Fibroblast of upper back skin (primary cell): ENCODE data around the gene AGAP1.

Source experiments
- DNase-seq: peaks from one replicate; pipeline ENCODE4 v3.0.0-alpha.2; 2013

AGAP1 gene

GRCh38 chr2:235827585-235827992 is 333.7 kb downstream of the AGAP1 start:
- DNase-seq, result peak; percentile 52

- DNase-seq, result no peak
Observed at GRCh38 chr2:235829726-235830125, 335.9 kb downstream of the AGAP1 start.

- no peak for DNase-seq
Observed at GRCh38 chr2:235831755-235832154, 337.9 kb downstream of the AGAP1 start.

GRCh38 chr2:235832941-235833340 is 339.1 kb downstream of the AGAP1 start:
- DNase-seq, result no peak

- DNase-seq, result no peak
Observed at GRCh38 chr2:235833971-235834620, 340.3 kb downstream of the AGAP1 start.

GRCh38 chr2:235834781-235835180 is 340.9 kb downstream of the AGAP1 start:
- no peak for DNase-seq

- DNase-seq, result no peak
Observed at GRCh38 chr2:235835810-235836209, 342.0 kb downstream of the AGAP1 start.

GRCh38 chr2:235836491-235836911 is 342.7 kb downstream of the AGAP1 start:
- DNase-seq, result no peak

GRCh38 chr2:235839226-235839625 is 345.4 kb downstream of the AGAP1 start:
- DNase-seq, result no peak

- DNase-seq, result no peak
Observed at GRCh38 chr2:235839974-235840373, 346.1 kb downstream of the AGAP1 start.

- no peak for DNase-seq
Observed at GRCh38 chr2:235841863-235842262, 348.0 kb downstream of the AGAP1 start.

- DNase-seq, result no peak
Observed at GRCh38 chr2:235842941-235843340, 349.1 kb downstream of the AGAP1 start.

GRCh38 chr2:235843591-235844395 is 349.9 kb downstream of the AGAP1 start:
- DNase-seq, result no peak

- DNase-seq, result no peak
Observed at GRCh38 chr2:235844561-235844960, 350.7 kb downstream of the AGAP1 start.

- no peak for DNase-seq
Observed at GRCh38 chr2:235845245-235845644, 351.4 kb downstream of the AGAP1 start.

GRCh38 chr2:235847576-235847975 is 353.7 kb downstream of the AGAP1 start:
- DNase-seq, result no peak

GRCh38 chr2:235848055-235848454 is 354.2 kb downstream of the AGAP1 start:
- DNase-seq, result no peak

GRCh38 chr2:235848946-235849345 is 355.1 kb downstream of the AGAP1 start:
- no peak for DNase-seq

- no peak for DNase-seq
Observed at GRCh38 chr2:235849489-235849888, 355.6 kb downstream of the AGAP1 start.

GRCh38 chr2:235850289-235850688 is 356.4 kb downstream of the AGAP1 start:
- DNase-seq, result no peak

- no peak for DNase-seq
Observed at GRCh38 chr2:235850771-235851551, 357.1 kb downstream of the AGAP1 start.

GRCh38 chr2:235851828-235852525 is 358.1 kb downstream of the AGAP1 start:
- no peak for DNase-seq

- DNase-seq, result no peak
Observed at GRCh38 chr2:235852526-235852920, 358.7 kb downstream of the AGAP1 start.
